IPS DF 4.7 (cell line): Measurements from ENCODE around the gene ZNF805.
"Not testable (repeated sequence)": the region's sequence is repeated elsewhere in the genome, so short reads cannot be mapped to it uniquely, and the experiment has no call there.

Experiments used
- DNase-seq: peaks from one replicate; pipeline ENCODE4 v3.0.0-alpha.2; 2013; ENCODE audit warnings: low spot score; ENCODE audit errors: extremely low read depth

ZNF805 gene

GRCh38 chr19:57240311-57241090 lies at the start of gene ZNF805:
ZNF805 (plus strand) TSS chr19:57240632; CDS start chr19:57240892, 260 bp downstream.
- peak; percentile 81 for DNase-seq

- peak; percentile 69 for DNase-seq
These were observed 49.0 kb upstream of the ZNF805 start, which contains the start of gene ZNF264 for GRCh38 chr19:57191141-57192076. ZNF264 (plus strand) TSS chr19:57191500; CDS start chr19:57191914, 414 bp downstream.

- no peak for DNase-seq
These were observed 48.4 kb upstream of the ZNF805 start for GRCh38 chr19:57192077-57192420.

GRCh38 chr19:57192993-57193392 lies 47.4 kb upstream of the ZNF805 start:
- no peak for DNase-seq

GRCh38 chr19:57197874-57198273 lies 42.6 kb upstream of the ZNF805 start:
- DNase-seq, result not testable (repeated sequence)

GRCh38 chr19:57202160-57202559 lies 38.3 kb upstream of the ZNF805 start:
- DNase-seq, result no peak

GRCh38 chr19:57210381-57210780 lies 30.1 kb upstream of the ZNF805 start:
- DNase-seq, result no peak

GRCh38 chr19:57212109-57212508 lies 28.3 kb upstream of the ZNF805 start:
- DNase-seq, result no peak

- no peak for DNase-seq
These were observed 12.9 kb upstream of the ZNF805 start for GRCh38 chr19:57227502-57227901.

GRCh38 chr19:57231686-57232085 lies 8.7 kb upstream of the ZNF805 start:
- DNase-seq, result no peak

- no peak for DNase-seq
These were observed 7.2 kb upstream of the ZNF805 start for GRCh38 chr19:57233207-57233606.

GRCh38 chr19:57239982-57240310 lies 486 bp upstream of the ZNF805 start:
- no peak for DNase-seq

- DNase-seq, result no peak
These were observed 744 bp downstream of the ZNF805 start for GRCh38 chr19:57241176-57241575.

- DNase-seq, result no peak
These were observed 2.4 kb downstream of the ZNF805 start for GRCh38 chr19:57242821-57243220.

GRCh38 chr19:57244513-57244912 lies 4.1 kb downstream of the ZNF805 start:
- DNase-seq, result no peak

- no peak for DNase-seq
These were observed 4.6 kb downstream of the ZNF805 start for GRCh38 chr19:57245066-57245465.

- DNase-seq, result no peak
These were observed 5.5 kb downstream of the ZNF805 start for GRCh38 chr19:57245959-57246358.

- no peak for DNase-seq
These were observed 8.2 kb downstream of the ZNF805 start for GRCh38 chr19:57248646-57249045.

- no peak for DNase-seq
These were observed 8.9 kb downstream of the ZNF805 start for GRCh38 chr19:57249329-57249728.

GRCh38 chr19:57253767-57254166 lies 13.3 kb downstream of the ZNF805 start:
- DNase-seq, result not testable (repeated sequence)

- DNase-seq, result no peak
These were observed 21.6 kb downstream of the ZNF805 start for GRCh38 chr19:57262044-57262443.

GRCh38 chr19:57263244-57263741 lies 22.9 kb downstream of the ZNF805 start:
- no peak for DNase-seq
